HepG2 (cell line): ENCODE results near the gene ANP32B. TPM values are rescaled to one million over a fixed set of nuclear protein-coding genes. Genes with fewer than 3 reads are reported as not detected.

Source experiments
- CREBL2 ChIP-seq: sonication (generic); formaldehyde crosslinking; IDR thresholded peaks from 2 replicates; pipeline ENCODE4 v1.8.1; 2023; ENCODE audit warnings: missing genetic modification reagents, mild to moderate bottlenecking, borderline replicate concordance
- DDIT3 ChIP-seq: sonication (generic); formaldehyde crosslinking; IDR thresholded peaks from 2 replicates; pipeline ENCODE4 v1.4.0; 2020; ENCODE audit warnings: mild to moderate bottlenecking, missing genetic modification reagents
- HNF1B ChIP-seq: sonication (generic); formaldehyde crosslinking; IDR thresholded peaks from 2 replicates; pipeline ENCODE4 v1.5.1; 2020; ENCODE audit warnings: mild to moderate bottlenecking, moderate library complexity, missing genetic modification reagents
- KMT2A ChIP-seq: sonication (generic); formaldehyde crosslinking; IDR thresholded peaks from 2 replicates; pipeline ENCODE4 v1.4.0; 2020; ENCODE audit warnings: missing genetic modification reagents
- SIN3B ChIP-seq: fragments of 150-350 bp; IDR thresholded peaks from 2 replicates; pipeline ENCODE4 v1.6.1; 2014; ENCODE audit warnings: low read length
- YEATS4 ChIP-seq: sonication (generic); formaldehyde crosslinking; IDR thresholded peaks from 2 replicates; pipeline ENCODE4 v1.4.0; 2020; ENCODE audit warnings: missing genetic modification reagents, borderline replicate concordance
- ZNF251 ChIP-seq: sonication (generic); formaldehyde crosslinking; IDR thresholded peaks from 2 replicates; pipeline ENCODE4 v1.9.0; 2021; ENCODE audit warnings: mild to moderate bottlenecking, missing genetic modification reagents
- ZNF260 ChIP-seq: sonication (generic); formaldehyde crosslinking; IDR thresholded peaks from 2 replicates; pipeline ENCODE4 v1.4.0; 2020; ENCODE audit warnings: missing genetic modification reagents, low read depth, mild to moderate bottlenecking, borderline replicate concordance
- ZNF317 ChIP-seq: sonication (generic); formaldehyde crosslinking; IDR thresholded peaks from 2 replicates; pipeline ENCODE4 v1.5.0; 2020; ENCODE audit warnings: mild to moderate bottlenecking, missing genetic modification reagents
- ZNF343 ChIP-seq: sonication (generic); formaldehyde crosslinking; IDR thresholded peaks from 2 replicates; pipeline ENCODE4 v1.4.0; 2020; ENCODE audit warnings: mild to moderate bottlenecking, missing genetic modification reagents
- ZNF446 ChIP-seq: sonication (generic); formaldehyde crosslinking; IDR thresholded peaks from 2 replicates; pipeline ENCODE4 v1.5.0; 2020; ENCODE audit warnings: mild to moderate bottlenecking, missing genetic modification reagents
- ZNF543 ChIP-seq: sonication (generic); formaldehyde crosslinking; IDR thresholded peaks from 2 replicates; pipeline ENCODE4 v1.4.0; 2020; ENCODE audit warnings: mild to moderate bottlenecking, missing genetic modification reagents
- ZNF670 ChIP-seq: sonication (generic); formaldehyde crosslinking; IDR thresholded peaks from 2 replicates; pipeline ENCODE4 v1.8.0; 2022; ENCODE audit warnings: mild to moderate bottlenecking, missing genetic modification reagents, borderline replicate concordance
- ZNF788 ChIP-seq: sonication (generic); formaldehyde crosslinking; IDR thresholded peaks from 2 replicates; pipeline ENCODE4 v1.5.0; 2020; ENCODE audit warnings: mild to moderate bottlenecking, missing genetic modification reagents, borderline replicate concordance
- polyA plus RNA-seq, 8 experiments: library from polyadenylated mRNA; depleted of rRNA in 3 of 8; stranded (reverse) in 7 of 8; unstranded in 1 of 8; fragments of >200 nt; fragmentation: Illumina TruSeq in 4 of 8; extraction: Trizol in 4 of 8; gene quantifications; 2 replicates each; pipeline versions ENCODE4 v1.2.1 to v1.2.3, GENCODE V29; 2011 to 2016; ENCODE audit warnings: low read depth in 4 of 8, missing spikeins in 1 of 8, mixed read lengths in 1 of 8; ENCODE audit not compliant: insufficient read depth in 1 of 8
- total RNA-seq, 5 experiments: library from RNA; depleted of rRNA; stranded (reverse); fragments of >200 nt; fragmentation: Illumina TruSeq; extraction: Trizol; gene quantifications; 2 replicates each; pipeline ENCODE4 v1.2.3, GENCODE V29; 2016; ENCODE audit warnings: low read depth in 1 of 5
- TF ChIP-seq, protein P1 (sequence below): sonication (generic); formaldehyde crosslinking; conservative IDR thresholded peaks from 2 replicates; pipeline ENCODE4 v1.8.0; 2022; ENCODE audit warnings: mild to moderate bottlenecking, moderate library complexity, missing genetic modification reagents
- TF ChIP-seq, protein P2 (sequence below): sonication (generic); formaldehyde crosslinking; IDR thresholded peaks from 2 replicates; pipeline ENCODE4 v1.4.0; 2020; ENCODE audit warnings: missing genetic modification reagents
- TF ChIP-seq, protein P3 (sequence below): sonication (generic); formaldehyde crosslinking; IDR thresholded peaks from 2 replicates; pipeline ENCODE4 v1.9.0; 2021; ENCODE audit warnings: missing genetic modification reagents, mild to moderate bottlenecking, borderline replicate concordance
- TF ChIP-seq, protein P4 (sequence below): IDR thresholded peaks from 2 replicates; pipeline ENCODE4 v1.6.1; 2012; ENCODE audit warnings: low read depth, low read length, improper control_type of control experiment

Gene ANP32B
- total and polyA plus RNA-seq, 2 of the 13 experiments (the other 11 are each of a cell fraction or from before 2014, with no cell fraction given): 22.1 to 37.5 TPM

DNA sequence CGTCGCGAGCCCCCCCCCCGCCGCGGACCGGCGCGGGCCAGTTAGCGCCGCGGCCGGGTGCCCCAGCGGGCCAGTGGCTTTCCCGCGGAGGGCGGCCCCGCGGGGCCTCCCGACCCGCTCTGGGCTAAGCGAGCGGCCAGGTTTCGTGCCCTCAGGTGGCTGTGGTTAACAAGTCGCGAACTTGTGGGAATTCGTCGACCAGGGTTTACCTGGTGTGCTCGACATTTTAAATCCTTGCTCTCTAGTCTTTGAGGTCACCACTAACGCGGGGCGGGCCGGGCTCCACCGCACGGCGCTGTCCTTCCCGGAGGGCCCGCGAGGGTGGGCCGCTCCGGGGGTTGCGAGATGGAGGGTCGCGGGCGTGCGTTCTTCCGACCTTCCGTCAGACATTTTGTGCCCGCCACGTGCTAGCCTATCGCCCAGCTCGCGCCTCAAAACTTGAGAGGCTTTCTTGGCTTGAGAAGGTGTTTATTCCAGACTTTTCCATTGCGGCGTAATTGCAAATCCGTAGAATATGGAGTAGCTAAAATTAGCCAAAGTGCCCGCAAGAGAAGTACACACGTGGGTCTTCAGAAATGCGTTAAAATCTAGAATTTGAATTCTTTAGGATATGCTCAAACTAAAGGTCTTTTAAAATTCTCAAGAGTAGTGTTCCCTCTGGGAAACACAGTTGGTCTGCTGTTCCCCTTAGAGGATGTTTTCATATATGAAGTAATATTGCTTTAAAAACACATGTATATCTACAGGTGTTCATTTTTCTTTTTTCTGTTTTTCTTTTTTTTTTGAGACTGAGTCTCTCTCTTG, 2.1 kb downstream of the ANP32B start (continued):
- TF ChIP-seq, protein P1, sequence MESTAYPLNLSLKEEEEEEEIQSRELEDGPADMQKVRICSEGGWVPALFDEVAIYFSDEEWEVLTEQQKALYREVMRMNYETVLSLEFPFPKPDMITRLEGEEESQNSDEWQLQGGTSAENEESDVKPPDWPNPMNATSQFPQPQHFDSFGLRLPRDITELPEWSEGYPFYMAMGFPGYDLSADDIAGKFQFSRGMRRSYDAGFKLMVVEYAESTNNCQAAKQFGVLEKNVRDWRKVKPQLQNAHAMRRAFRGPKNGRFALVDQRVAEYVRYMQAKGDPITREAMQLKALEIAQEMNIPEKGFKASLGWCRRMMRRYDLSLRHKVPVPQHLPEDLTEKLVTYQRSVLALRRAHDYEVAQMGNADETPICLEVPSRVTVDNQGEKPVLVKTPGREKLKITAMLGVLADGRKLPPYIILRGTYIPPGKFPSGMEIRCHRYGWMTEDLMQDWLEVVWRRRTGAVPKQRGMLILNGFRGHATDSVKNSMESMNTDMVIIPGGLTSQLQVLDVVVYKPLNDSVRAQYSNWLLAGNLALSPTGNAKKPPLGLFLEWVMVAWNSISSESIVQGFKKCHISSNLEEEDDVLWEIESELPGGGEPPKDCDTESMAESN (CRISPR knock-in tag): no peak
- TF ChIP-seq ZNF317 (CRISPR knock-in tag) (0 out of 2 replicates have a peak, but pooled peaks have one; percentile 52), ZNF670 (CRISPR knock-in tag) (0 out of 2 replicates have a peak, but pooled peaks have one; percentile 25), YEATS4 (CRISPR knock-in tag) (peak; percentile 21; the same call in 1 of the 2 replicates), ZNF446 (CRISPR knock-in tag) (0 out of 2 replicates have a peak, but pooled peaks have one; percentile 16), KMT2A (CRISPR knock-in tag) (peak; percentile 58), SIN3B (no peak), ZNF343 (CRISPR knock-in tag) (no peak), CREBL2 (CRISPR knock-in tag) (no peak; the same call in 1 of the 2 replicates), ZNF260 (CRISPR knock-in tag) (no peak), DDIT3 (CRISPR knock-in tag) (no peak), ZNF543 (0 out of 2 replicates have a peak, but pooled peaks have one; percentile 12), HNF1B (CRISPR knock-in tag) (peak; percentile 38; the same call in 1 of the 2 replicates), ZNF788 (peak; percentile 55; the same call in 1 of the 2 replicates), ZNF251 (CRISPR knock-in tag) (no peak)
- TF ChIP-seq, protein P2, sequence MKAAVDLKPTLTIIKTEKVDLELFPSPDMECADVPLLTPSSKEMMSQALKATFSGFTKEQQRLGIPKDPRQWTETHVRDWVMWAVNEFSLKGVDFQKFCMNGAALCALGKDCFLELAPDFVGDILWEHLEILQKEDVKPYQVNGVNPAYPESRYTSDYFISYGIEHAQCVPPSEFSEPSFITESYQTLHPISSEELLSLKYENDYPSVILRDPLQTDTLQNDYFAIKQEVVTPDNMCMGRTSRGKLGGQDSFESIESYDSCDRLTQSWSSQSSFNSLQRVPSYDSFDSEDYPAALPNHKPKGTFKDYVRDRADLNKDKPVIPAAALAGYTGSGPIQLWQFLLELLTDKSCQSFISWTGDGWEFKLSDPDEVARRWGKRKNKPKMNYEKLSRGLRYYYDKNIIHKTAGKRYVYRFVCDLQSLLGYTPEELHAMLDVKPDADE (CRISPR knock-in tag): peak; percentile 34
- TF ChIP-seq, protein P3, sequence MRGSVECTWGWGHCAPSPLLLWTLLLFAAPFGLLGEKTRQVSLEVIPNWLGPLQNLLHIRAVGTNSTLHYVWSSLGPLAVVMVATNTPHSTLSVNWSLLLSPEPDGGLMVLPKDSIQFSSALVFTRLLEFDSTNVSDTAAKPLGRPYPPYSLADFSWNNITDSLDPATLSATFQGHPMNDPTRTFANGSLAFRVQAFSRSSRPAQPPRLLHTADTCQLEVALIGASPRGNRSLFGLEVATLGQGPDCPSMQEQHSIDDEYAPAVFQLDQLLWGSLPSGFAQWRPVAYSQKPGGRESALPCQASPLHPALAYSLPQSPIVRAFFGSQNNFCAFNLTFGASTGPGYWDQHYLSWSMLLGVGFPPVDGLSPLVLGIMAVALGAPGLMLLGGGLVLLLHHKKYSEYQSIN (CRISPR knock-in tag): 0 out of 2 replicates have a peak, but pooled peaks have one; percentile 64
- TF ChIP-seq, protein P4, sequence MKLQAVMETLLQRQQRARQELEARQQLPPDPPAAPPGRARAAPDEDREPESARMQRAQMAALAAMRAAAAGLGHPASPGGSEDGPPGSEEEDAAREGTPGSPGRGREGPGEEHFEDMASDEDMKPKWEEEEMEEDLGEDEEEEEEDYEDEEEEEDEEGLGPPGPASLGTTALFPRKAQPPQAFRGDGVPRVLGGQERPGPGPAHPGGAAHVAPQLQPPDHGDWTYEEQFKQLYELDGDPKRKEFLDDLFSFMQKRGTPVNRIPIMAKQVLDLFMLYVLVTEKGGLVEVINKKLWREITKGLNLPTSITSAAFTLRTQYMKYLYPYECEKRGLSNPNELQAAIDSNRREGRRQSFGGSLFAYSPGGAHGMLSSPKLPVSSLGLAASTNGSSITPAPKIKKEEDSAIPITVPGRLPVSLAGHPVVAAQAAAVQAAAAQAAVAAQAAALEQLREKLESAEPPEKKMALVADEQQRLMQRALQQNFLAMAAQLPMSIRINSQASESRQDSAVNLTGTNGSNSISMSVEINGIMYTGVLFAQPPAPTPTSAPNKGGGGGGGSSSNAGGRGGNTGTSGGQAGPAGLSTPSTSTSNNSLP: no peak
